IPS DF 4.7 (cell line): ENCODE measurements around the gene TM4SF18.
A peak's percentile ranks its signal among the peaks of the same experiment; 100 is the strongest.
"Not testable (repeated sequence)": the region's sequence is repeated elsewhere in the genome, so short reads cannot be mapped to it uniquely, and the experiment has no call there.

Experiments
- DNase-seq: peaks from one replicate; pipeline ENCODE4 v3.0.0-alpha.2; 2013; ENCODE audit warnings: low spot score; ENCODE audit errors: extremely low read depth

Gene TM4SF18, protein sequence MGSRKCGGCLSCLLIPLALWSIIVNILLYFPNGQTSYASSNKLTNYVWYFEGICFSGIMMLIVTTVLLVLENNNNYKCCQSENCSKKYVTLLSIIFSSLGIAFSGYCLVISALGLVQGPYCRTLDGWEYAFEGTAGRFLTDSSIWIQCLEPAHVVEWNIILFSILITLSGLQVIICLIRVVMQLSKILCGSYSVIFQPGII

DNA sequence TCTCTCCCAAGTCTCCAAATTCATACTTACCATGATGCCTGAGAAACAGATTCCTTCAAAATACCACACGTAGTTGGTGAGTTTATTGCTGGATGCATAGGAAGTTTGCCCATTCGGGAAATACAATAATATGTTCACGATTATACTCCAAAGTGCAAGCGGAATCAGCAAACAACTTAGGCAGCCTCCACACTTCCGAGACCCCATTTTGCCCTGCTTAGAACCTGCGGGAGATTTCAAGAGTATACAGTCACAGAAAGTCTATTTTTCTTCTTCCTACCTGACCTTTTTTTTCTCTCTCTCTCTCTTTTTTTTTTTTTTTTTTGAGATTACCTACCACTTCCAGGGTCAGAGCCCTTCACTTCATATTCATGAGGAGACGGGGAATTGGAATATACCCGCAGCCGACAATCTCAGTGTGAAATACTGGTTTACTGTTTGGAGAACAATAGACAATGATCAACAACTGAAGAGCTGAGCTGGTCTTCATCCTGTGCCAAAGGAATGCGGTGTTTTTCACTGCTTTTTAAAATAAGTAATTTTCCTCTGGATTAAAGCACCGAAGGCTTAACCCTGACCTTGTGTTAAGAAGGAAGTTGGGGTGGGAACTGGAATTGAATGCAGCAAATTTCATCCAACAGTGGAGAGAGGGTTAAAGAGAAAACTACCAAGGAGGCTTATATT, at the start of gene TM4SF18:
Gene TM4SF18, minus strand, starts transcription at position 461 of the 684 bp plus-strand sequence. Its CDS starts 254 bp downstream, at position 207.
- DNase-seq: no peak

DNA sequence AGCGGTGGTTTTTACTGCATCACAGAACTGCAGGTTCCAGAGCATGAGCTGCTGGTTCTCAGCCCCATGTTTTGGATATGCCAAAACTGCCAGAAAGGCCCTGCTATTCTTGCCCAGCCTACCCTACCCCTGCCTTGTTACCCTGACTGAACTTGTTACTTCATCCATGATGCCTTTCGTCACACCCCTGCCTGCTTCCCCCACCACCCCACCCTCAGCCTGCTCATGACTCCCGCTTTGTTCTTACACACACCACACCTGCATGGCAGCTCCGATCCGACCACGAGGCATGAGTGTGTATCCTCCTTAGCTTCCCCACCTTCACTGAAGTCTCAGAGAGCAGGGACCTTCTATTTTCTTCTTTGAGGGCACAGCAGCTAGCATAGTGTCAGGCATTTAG, 49.1 kb upstream of the TM4SF18 start:
- DNase-seq: no peak

DNA sequence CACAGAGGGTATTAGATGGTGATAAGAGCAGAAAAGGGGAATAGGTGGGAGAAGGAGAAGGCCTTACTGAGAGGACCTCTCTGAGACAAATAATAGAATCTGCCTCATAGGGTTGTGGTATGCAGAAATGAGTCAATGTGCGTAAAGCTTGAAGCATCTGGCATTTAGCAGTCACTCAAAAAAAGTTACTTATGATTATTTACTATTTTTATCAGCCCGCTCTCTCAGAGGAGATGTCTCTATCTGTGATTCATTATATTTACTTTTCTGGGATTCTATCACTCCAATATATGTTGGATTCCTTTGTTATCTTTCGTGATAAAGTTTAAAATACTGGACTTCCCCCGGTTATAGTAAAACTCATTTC, 48.6 kb upstream of the TM4SF18 start:
- DNase-seq: no peak

DNA sequence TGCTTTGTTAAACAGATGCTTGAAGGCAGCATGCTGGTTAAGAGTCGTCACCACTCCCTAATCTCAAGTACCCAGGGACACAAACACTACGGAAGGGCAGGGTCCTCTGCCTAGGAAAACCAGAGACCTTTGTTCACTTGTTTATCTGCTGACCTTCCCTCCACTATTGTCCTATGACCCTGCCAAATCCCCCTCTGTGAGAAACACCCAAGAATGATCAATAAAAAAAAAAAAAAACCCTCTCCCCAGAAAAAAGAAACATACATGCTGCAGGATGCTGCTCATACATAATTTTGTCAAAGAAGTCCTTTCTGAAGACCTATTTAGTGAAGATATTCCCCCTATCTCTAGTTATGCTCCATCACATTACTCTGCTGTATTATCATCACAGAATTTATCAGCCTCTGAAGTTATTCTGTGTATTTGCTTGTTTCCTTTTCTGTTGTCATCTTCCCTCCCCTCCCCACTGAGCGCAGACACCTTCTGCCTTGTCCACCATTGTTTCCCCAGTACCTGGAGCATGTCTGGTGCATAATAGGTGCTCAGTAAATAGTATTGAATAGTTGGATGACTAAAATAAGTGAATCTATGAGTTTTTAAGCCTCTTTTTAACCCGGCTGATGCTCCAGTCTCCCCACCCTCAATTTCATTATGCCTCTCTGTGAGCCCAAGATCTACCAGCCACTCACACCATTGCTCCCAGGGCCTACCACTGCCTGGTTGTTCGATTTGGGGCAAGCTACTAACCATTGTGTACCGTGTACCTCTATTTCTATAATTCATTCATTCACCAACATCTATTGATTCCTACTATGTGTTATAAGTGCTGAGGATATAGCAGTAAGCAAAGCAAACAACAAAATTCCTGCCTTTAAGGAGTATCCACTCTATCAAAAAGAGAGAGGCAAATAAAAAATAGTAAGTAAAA, 48.0 kb upstream of the TM4SF18 start:
- no peak for DNase-seq

DNA sequence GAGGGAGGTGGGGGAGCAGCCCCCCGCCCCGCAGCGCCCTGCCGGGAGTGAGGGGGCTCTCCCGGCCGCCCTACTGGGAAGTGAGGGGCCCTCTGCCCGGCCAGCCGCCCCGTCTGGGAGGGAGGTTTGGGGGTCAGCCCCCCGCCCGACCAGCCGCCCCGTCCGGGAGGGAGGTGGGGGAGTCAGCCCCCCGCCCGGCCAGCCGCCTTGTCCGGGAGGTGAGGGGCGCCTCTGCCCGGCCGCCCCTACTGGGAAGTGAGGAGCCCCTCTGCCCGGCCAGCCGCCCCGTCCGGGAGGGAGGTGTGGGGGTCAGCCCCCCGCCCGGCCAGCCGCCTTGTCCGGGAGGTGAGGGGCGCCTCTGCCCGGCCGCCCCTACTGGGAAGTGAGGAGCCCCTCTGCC, 46.8 kb upstream of the TM4SF18 start:
- not testable (repeated sequence) for DNase-seq

DNA sequence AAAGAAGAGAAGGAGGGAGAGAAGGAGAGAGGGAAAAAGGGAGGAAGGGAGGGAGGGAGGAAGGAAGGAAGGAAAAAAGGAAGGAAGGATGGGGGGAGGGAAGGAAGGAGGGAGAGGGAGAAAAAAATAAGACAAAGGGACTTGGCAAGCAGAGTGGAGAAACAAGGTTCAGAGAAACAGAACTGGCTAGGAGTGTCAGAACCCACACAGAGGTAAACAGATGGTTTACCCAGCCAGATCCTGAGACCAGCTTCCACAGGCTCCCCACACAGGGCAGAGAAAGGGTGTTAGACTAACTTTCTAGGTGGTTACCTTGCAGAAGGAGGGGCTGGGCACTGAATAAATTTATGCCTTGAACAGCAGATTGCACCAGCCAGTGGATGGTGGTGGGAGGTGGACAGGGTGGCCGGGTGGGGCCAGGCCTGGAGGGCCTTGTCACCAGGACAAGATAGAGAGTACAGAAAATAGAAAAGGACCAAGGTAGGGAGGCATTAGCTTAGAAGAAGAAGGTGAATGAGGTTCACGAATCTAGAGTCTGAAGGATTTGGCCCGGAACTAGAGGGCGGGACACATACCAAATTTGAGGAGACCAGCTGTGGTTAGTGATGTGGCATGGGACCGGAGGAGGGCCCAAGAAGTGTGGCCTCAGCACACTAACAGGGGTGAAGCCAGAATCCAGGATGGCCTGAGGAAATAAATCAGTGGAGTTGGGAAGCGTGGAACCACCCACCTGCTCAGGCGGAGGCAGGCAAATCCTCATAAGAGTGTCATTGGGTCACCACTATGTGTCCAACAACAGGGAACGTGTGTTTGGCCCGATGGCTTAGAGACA, 45.3 kb upstream of the TM4SF18 start:
- no peak for DNase-seq

DNA sequence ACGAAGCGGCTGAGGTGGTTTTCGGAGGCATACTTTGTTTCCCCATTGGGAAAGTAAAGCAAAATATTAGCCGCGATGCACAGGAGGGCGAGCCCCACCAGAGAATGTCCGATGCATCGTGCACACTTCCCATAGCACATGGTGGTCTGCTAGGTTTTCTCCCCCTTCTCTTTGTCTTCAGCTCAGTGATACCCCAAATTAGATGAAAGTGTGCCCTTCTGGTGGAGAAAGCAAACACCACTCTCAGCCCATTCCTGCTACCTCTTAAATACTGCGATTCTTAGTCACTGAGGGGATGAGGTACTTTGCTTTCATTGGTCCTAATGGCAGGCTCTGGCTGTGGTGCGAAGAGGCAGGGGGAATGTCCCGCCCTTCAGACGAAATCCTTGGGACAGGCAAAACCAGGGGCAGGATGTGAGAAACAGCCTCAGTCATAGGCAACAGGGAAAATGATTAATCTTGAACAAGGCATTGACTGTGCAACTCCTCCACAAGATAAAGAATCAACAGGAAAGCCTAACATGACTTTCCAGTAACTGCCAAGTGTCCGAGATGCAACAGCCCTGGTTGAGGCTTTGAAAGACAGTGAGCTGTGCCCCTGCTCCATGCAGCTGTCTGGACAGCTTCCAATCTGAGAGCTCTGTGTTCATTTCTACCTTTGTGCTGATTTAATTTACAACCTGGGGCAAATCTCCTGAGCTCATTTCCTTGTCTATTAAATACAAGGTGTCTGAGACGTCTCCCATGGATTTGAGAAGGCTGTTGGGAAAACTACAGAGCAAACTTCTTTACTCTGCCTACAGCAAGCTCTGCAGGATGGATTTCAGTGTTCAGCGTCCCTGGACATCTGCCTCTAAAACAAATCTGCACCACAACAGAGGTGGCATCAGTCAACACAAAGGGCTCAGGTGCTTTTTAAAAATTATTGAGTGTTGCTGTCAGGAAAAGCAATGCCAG, 44.2 kb upstream of the TM4SF18 start, which contains the start of gene TM4SF1:
Gene TM4SF1, minus strand, starts transcription at position 242 of the 957 bp plus-strand sequence. Its CDS starts 102 bp downstream, at position 140.
- DNase-seq: no peak

DNA sequence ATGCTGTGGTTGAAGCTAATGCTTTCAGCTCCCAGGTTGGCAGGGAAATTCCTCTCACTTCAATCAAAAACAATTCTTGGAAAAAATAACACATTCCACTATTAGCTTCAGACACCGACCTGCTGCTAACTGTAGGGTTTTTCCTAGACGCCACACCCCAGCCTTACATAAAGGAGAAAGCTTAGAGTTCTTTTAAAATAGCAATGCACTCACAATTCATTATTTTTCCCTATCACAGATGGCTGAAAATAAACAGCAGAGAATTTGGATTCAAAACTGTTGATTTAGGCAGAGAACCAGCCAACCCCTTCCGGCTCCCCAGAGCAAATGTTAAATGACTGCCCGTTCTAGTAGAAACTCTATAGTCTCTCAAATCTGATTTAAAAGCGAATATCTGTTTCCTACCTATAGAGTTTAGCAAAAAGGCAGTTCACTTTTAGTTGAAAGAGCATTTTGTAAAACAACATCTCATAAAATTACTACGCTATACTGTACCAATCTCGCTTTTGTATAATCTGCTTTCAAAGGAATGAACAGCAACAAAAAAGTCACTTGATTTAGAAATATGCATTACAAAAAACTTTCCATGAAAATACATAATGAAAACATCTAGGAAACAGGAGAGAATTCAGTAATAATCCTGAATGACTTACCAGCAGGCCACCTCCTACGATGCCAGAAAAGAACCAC, 43.4 kb upstream of the TM4SF18 start:
- DNase-seq: no peak

DNA sequence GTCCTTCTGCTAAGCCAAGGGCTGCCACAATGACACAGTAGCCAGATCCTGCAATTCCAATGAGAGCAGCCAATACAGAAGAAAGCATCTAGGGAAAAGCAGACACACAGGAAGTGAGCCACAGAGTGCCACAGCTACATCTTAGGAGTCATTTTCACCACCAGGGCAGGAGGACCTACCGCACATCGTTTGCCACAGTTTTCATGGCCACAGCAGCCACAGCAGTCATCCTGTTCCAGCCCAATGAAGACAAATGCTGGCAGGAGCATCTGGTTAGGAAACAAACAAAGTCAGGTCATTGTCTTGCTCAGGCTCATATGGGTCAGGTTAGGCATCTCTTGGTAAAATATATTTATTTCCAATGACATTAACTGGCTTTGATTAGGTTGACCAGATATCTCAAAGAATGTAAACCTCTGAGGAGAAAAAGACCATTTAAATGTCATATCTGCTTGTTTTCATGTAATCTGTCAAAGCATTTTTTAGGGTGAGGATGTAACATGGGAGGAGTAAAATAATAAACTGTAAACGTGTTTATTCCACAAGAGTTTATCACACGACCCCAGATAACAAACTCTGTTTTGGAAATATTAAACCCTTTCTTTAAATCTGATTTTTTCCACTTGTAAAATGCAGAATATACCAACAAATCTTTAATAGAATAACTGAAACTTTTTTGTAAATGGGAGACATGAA, 42.2 kb upstream of the TM4SF18 start:
- DNase-seq: no peak

DNA sequence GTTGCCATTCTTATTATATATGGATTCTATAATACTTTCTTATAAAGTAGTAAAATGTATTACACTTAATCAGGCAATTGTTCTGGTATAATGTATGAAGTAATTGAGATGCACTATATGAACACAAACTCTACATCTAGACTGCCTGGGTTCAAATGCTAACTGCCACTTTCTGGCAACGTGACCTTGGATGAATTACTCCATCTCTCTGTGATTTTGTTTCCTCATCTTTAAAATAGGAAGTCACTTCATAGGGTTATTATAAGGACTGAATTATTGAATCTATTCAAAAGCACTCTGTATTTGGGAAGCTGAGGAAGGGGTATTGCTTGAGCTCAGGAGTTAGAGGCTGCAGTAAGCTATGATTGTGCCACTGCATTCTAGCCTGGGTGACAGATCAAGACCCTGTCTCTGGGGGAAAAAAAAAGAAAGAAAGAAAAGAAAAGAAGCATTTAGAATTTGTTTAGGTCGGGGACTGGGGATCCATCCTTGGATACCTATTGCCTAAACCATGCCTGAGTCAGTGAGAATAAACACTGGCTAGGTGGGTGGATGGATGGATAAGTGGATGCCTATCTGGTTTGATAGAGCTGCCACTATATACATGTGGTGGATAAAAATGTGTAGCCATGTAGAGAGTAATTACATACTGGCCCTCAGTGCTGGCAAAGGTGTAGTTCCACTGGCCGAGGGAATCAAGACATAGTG, 41.5 kb upstream of the TM4SF18 start:
- no peak for DNase-seq

DNA sequence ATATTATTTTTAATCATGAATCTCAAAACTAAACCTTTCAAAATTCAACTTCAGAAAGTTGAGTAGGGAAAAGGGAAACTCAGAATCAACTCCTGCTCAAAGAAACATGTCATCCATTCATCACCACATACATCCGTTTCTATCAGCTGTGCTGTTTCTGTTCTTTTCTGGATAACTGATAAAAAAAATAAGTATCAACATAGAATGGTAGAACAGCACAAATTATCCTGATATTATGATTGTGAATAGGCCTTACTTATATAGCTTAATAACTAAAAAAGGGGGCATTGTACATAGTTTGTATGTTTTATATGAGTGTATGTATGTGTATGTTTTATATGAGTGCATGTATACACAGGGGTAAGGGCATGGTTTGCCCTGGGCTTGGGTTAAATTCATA, 41.0 kb upstream of the TM4SF18 start:
- no peak for DNase-seq

DNA sequence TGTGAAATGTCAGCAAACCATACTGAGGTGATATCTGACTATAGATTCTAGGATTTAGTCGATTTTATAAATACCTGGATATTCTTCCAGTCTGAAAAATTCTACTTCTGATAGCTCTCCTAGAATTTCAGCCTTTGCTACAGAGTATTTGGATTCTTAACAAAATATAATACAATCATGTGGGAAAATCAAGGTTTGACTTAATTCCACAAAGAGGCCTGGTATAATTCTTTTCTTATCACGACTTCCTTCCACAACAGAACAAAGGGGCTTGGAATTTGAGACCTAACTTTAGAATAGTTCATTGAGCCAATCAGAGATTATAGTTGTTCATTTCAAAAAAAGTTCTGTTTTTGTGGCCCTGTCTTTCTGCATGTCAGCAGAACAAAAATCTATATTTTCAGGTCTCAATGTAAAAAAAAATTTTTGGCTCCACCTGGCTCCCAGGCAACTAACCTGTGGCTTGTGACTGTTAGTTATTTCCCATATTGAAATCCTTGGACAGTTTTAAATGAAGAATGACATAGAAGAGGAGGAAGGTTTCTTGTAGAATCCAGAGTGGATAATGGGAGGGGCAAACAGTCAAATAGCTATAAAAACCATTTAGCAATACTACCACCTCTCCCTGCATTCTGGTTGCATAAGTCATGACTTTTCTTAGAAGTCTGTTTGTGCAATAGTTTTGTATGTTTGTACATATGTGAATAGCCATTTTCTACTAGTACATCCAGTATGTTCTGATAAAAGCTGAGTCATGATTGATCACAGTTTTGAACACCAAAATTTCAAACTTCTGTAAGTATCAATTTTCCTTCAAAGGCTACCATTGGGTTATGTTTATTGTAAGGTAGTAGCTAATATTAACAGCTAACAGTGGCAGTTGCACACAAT, 40.0 kb upstream of the TM4SF18 start:
- no peak for DNase-seq

DNA sequence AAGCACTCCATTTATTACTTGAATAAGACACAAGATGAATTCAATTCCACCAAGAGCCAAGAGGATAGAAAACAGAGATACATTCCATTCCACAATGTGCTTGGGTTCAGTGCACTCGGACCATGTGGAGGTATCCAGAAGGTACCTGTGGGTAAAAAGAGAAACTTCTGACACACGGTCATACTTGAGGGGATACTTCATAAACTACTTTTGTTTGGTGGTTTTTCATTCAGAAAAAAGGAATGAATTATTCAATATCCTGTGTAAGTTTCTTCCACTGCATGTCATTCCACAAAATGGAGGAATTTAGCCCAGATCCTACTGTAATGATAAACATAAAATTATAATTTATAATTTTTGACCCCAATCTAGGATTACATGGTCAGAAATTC, 38.3 kb upstream of the TM4SF18 start:
- no peak for DNase-seq

DNA sequence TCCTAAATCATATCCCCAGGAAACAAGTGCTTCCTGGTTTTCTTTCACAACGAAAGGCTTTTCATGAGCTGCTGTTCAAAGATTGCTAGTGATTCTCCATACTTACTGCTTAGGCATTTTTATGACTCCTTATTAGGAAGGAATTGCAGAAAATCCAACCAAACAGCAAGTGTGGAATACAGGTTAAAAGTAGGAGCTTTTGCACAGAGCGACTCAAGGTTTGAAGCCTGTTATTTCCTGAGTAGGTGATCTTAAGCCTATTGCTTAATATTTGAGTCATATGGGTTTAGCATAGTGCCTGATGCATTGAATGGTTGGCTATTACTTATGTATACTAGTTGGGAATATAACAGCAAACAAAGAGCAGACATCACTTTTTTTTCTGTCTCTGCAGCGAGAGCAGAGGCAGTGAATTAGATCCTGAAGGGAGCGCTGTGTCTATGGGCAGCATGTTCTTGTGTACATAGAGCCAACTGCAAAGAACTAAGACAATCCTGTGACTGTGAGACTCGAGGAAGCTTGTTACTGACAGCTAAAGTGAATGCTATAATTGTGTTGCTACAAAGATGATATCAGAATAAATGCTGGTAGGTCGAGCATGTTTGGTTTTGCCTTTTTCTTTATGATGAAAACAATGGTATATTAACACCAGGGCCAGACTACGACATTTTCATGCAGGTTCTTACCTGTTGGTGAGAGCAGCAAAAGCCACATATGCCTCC, 37.7 kb upstream of the TM4SF18 start:
- no peak for DNase-seq

DNA sequence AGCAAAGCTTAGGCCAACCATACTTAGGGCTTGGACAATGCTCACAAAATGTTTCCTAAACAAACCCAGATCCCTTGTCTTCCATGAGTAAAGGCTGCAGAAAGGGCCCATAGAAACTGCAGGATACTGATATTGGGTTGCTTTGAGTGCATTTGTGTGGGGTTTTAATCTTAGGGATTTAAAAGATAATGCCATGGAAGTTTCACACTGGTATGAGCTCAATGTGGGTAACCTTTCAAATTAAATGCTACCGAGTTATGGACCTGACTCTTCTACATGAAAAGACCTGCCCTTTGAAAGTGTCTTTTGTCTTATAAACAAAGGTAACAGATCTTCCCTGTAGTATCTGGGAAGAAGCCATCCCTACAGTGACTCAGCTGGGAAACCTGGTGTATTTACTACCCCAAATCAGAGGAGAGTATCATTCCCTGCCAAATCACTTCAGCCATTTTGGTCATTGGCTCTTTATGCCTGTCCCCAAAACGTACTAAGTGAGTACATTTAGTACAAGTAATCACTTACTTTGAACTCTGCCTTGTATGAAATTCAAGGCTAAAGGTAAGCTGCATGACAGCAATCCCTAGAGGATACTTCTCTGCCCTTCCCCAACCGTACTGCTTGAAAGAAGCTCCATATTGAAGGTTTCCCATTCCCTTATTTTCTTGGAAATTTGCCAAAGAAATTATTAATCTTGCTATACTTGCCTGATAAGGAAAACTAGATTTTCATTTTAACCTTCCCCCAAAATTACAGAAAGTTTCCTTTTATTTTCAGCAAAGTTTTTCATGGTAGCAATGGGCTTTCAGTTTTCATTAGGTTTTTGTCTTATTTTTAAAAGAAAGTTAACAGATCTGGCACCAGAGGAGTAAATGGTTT, 36.8 kb upstream of the TM4SF18 start:
- peak; percentile 51 for DNase-seq
